Endothelial cell of umbilical vein (primary cell): ENCODE measurements around the gene NUMBL. TPM values are rescaled to one million over a fixed set of nuclear protein-coding genes. Genes with fewer than 3 reads are reported as not detected.

Experiments
- BruUV-seq: library from RNA; stranded (reverse); fragments of 400-500 nt; replicated peaks from 2 replicates; lab custom pipeline; 2021; lab: Mats Ljungman, UMichigan
- CTCF ChIA-PET: fragments of 300-600, 350-600 bp; sonication (Branson Sonifier 250); formaldehyde crosslinking; loops from one replicate; lab custom pipeline; 2021; ENCODE audit warnings: antibody characterized with exemption, inconsistent platforms; lab: Charles Lee
- POLR2A ChIA-PET: fragments of 300-600, 350-600 bp; sonication (Branson Sonifier 250); formaldehyde crosslinking; loops from one replicate; lab custom pipeline; 2021; ENCODE audit warnings: antibody characterized with exemption, inconsistent platforms; lab: Charles Lee
- DNase-seq: peaks from one replicate; pipeline ENCODE4 v3.0.0-alpha.2; 2011; ENCODE audit warnings: low read depth, low spot score
- FAIRE-seq: peaks from 2 replicates; lab custom pipeline; 2011; peaks lifted over from hg19 to GRCh38; lab: Jason Lieb, UNC
- H2AFZ ChIP-seq: 2 replicates; pipeline ENCODE4 v1.6.0; 2012; ENCODE audit warnings: low read depth, low read length, control low read depth, inconsistent platforms
- H3K27ac ChIP-seq: 2 replicates; pipeline ENCODE4 v1.5.1; 2011; ENCODE audit warnings: low read depth, mild to moderate bottlenecking, control low read depth, low read length, moderate library complexity; ENCODE audit not compliant: insufficient read depth
- H3K27me3 ChIP-seq, 2 experiments: 2 replicates each; pipeline versions ENCODE4 v1.6.0 to v1.6.1; 2011; ENCODE audit warnings: low read length in 2 of 2, mixed read lengths in 1 of 2; ENCODE audit not compliant: control insufficient read depth in 2 of 2, insufficient read depth in 2 of 2
- H3K36me3 ChIP-seq, 2 experiments: 2 replicates in 1 of 2; 3 replicates in 1 of 2; pipeline ENCODE4 v1.5.1; 2011; ENCODE audit warnings: low read length in 2 of 2, mild to moderate bottlenecking in 1 of 2, moderate library complexity in 1 of 2; ENCODE audit not compliant: control insufficient read depth in 2 of 2, insufficient read depth in 2 of 2; ENCODE audit errors: extremely low read depth in 1 of 2
- H3K4me1 ChIP-seq: 3 replicates; pipeline ENCODE4 v1.5.1; 2011; ENCODE audit warnings: mild to moderate bottlenecking, low read length; ENCODE audit not compliant: control insufficient read depth, insufficient read depth; ENCODE audit errors: extremely low read depth
- H3K4me2 ChIP-seq: 2 replicates; pipeline ENCODE4 v1.6.1; 2011; ENCODE audit warnings: low read length, control low read depth, mixed read lengths; ENCODE audit not compliant: insufficient read depth
- H3K4me3 ChIP-seq, 3 experiments: fragments of 200-600 bp in 1 of 3; sonication (generic), shearing (Covaris generic) in 1 of 3; replicated peaks in 1 of 3; 2 replicates each; pipeline ENCODE4 v1.5.1; 2011 to 2016; ENCODE audit warnings: control low read depth in 3 of 3, low read length in 3 of 3, mild to moderate bottlenecking in 2 of 3, inconsistent platforms in 1 of 3, low read depth in 1 of 3, moderate library complexity in 1 of 3; ENCODE audit not compliant: insufficient read depth in 1 of 3
- H3K79me2 ChIP-seq: 2 replicates; pipeline ENCODE4 v1.6.0; 2012; ENCODE audit warnings: low read length, inconsistent platforms; ENCODE audit not compliant: control insufficient read depth, insufficient read depth
- H3K9ac ChIP-seq: replicated peaks from 2 replicates; pipeline ENCODE3; 2011; ENCODE audit warnings: low read length, control low read depth; ENCODE audit not compliant: insufficient read depth; ENCODE audit errors: extremely low read depth
- H3K9me1 ChIP-seq: replicated peaks from 3 replicates; pipeline ENCODE4 v1.6.0; 2011; ENCODE audit warnings: mild to moderate bottlenecking, low read length; ENCODE audit not compliant: control insufficient read depth, insufficient read depth; ENCODE audit errors: extremely low read depth
- H3K9me3 ChIP-seq: replicated peaks from 2 replicates; pipeline ENCODE4 v1.5.1; 2012; ENCODE audit warnings: low read length, inconsistent platforms; ENCODE audit not compliant: control insufficient read depth, insufficient read depth
- H4K20me1 ChIP-seq: replicated peaks from 2 replicates; pipeline ENCODE3; 2011; ENCODE audit warnings: mild to moderate bottlenecking, low read length; ENCODE audit not compliant: control insufficient read depth, insufficient read depth; ENCODE audit errors: extremely low read depth
- EZH2 ChIP-seq: IDR thresholded peaks from 2 replicates; pipeline ENCODE4 v1.6.1; 2012; ENCODE audit warnings: borderline replicate concordance, low read depth, mild to moderate bottlenecking, moderate library complexity, low read length, inconsistent platforms; ENCODE audit not compliant: severe bottlenecking
- FOS ChIP-seq: IDR thresholded peaks from 2 replicates; pipeline ENCODE4 v1.6.1; 2011; ENCODE audit warnings: mild to moderate bottlenecking, low read length, moderate library complexity, borderline replicate concordance; ENCODE audit not compliant: insufficient read depth
- GATA2 ChIP-seq: IDR thresholded peaks from 2 replicates; pipeline ENCODE4 v1.7.0; 2011; ENCODE audit warnings: low read depth, mild to moderate bottlenecking, moderate library complexity, mixed read lengths, low read length; ENCODE audit not compliant: insufficient read length, insufficient read depth
- JUN ChIP-seq: IDR thresholded peaks from 2 replicates; pipeline ENCODE4 v1.6.1; 2011; ENCODE audit warnings: borderline replicate concordance, low read depth; ENCODE audit not compliant: insufficient read length, insufficient read depth
- MYC ChIP-seq: IDR thresholded peaks from one replicate; pipeline ENCODE4 v1.6.1; 2011; ENCODE audit warnings: mild to moderate bottlenecking, low read depth, low read length
- POLR2A ChIP-seq: IDR thresholded peaks from 2 replicates; pipeline ENCODE4 v1.6.1; 2012; ENCODE audit warnings: low read depth, mild to moderate bottlenecking, control low read depth, low read length
- POLR2AphosphoS5 ChIP-seq: IDR thresholded peaks from 2 replicates; pipeline ENCODE4 v1.6.1; 2012; ENCODE audit warnings: low read depth, mild to moderate bottlenecking, control low read depth, low read length, moderate library complexity; ENCODE audit not compliant: insufficient read depth
- dilution Hi-C: fragments of 300-500 bp; cut with MboI; formaldehyde crosslinking; loops from one replicate; pipeline ENCODE4 v1.15.0; 2019; ENCODE audit warnings: low sequenced_read_pairs; ENCODE audit not compliant: extremely low pct_ligation_motif_present
- intact Hi-C: fragments of 100-400 bp; cut with micrococcal nuclease; formaldehyde crosslinking; loops from one replicate; pipeline ENCODE4 v1.10.0; 2022
- polyA plus RNA-seq, 4 experiments: library from polyadenylated mRNA; depleted of rRNA in 3 of 4; stranded (reverse) in 3 of 4; unstranded in 1 of 4; fragments of >200 nt; gene quantifications; 2 replicates each; pipeline versions ENCODE4 v1.2.1 to v1.2.3, GENCODE V29; 2011 to 2012; ENCODE audit warnings: missing spikeins in 1 of 4
- total RNA-seq: library from RNA; stranded (reverse); gene quantifications from 2 replicates; pipeline ENCODE4 v1.2.3, GENCODE V29; 2021
- TF ChIP-seq, protein P1 (sequence below), 2 donors: IDR thresholded peaks; 1 replicate in 1 of 2; 2 replicates in 1 of 2; pipeline ENCODE4 v1.5.1; 2011; ENCODE audit warnings: low read length in 2 of 2, mild to moderate bottlenecking in 2 of 2, moderate library complexity in 2 of 2, control low read depth in 1 of 2, inconsistent platforms in 1 of 2, low read depth in 1 of 2; ENCODE audit not compliant: insufficient read depth in 1 of 2; ENCODE audit errors: extremely low read depth in 1 of 2
- TF ChIP-seq, protein P2 (sequence below): IDR thresholded peaks from 2 replicates; pipeline ENCODE4 v1.6.1; 2011; ENCODE audit not compliant: insufficient read depth, insufficient read length

Gene NUMBL
- total and polyA plus RNA-seq, 2 donors (not counting 3 experiments of a cell fraction or from before 2014, with no cell fraction given): 21.5 to 46.7 TPM

GRCh38 chr19:40616941-40617340, 73.5 kb downstream of the NUMBL start:
- H3K9me3 ChIP-seq: no peaks in the 10 kb centered on the region
- intact Hi-C loops: no loop called here
- no peak for FAIRE-seq
- POLR2A ChIA-PET: no interaction called here
- no peak for DNase-seq
- H3K4me2 ChIP-seq: no peak overlapping the region
- no peak for TF ChIP-seq POLR2A
- no peak for TF ChIP-seq POLR2AphosphoS5
- TF ChIP-seq GATA2: no peak
- no peak for TF ChIP-seq EZH2
- TF ChIP-seq, protein P1, sequence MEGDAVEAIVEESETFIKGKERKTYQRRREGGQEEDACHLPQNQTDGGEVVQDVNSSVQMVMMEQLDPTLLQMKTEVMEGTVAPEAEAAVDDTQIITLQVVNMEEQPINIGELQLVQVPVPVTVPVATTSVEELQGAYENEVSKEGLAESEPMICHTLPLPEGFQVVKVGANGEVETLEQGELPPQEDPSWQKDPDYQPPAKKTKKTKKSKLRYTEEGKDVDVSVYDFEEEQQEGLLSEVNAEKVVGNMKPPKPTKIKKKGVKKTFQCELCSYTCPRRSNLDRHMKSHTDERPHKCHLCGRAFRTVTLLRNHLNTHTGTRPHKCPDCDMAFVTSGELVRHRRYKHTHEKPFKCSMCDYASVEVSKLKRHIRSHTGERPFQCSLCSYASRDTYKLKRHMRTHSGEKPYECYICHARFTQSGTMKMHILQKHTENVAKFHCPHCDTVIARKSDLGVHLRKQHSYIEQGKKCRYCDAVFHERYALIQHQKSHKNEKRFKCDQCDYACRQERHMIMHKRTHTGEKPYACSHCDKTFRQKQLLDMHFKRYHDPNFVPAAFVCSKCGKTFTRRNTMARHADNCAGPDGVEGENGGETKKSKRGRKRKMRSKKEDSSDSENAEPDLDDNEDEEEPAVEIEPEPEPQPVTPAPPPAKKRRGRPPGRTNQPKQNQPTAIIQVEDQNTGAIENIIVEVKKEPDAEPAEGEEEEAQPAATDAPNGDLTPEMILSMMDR (IDR thresholded peaks at IDR 0.05; ENCODE audit: extremely low read depth in 1 of 2, insufficient read depth in 1 of 2, low read depth in 1 of 2, low read length in 2 of 2): no peak
- no peak for TF ChIP-seq JUN
- no peak for TF ChIP-seq MYC
- no peak for TF ChIP-seq FOS
- TF ChIP-seq, protein P2, sequence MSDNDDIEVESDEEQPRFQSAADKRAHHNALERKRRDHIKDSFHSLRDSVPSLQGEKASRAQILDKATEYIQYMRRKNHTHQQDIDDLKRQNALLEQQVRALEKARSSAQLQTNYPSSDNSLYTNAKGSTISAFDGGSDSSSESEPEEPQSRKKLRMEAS: no peak
- peaks cover 10% of the 10 kb centered on the region for H3K4me1 ChIP-seq
- H3K27me3 ChIP-seq: no peaks in the 10 kb centered on the region
- H3K4me3 ChIP-seq: no peak overlapping the region
- no peaks in the 10 kb centered on the region for H3K79me2 ChIP-seq
- dilution Hi-C loops: no loop called here
- H3K9ac ChIP-seq: no peak overlapping the region
- H4K20me1 ChIP-seq: no peaks in the 10 kb centered on the region
- CTCF ChIA-PET: interaction anchor here (7.6 kb wide), 1 partner anchor 17 kb away, joined by 70 read pairs; no protein-coding TSS in a partner anchor
- H3K9me1 ChIP-seq: no peaks in the 10 kb centered on the region
- H3K27ac ChIP-seq: no peak overlapping the region
- BruUV-seq: no TSS peak
- H3K36me3 ChIP-seq: no peaks in the 10 kb centered on the region
- H2AFZ ChIP-seq: no peak overlapping the region
